HCT116 (cell line): ENCODE results near the gene CASKIN2. TPM values are rescaled to one million over a fixed set of nuclear protein-coding genes. Genes with fewer than 3 reads are reported as not detected.

Source experiments
- ATAC-seq: fragments of 200-7000 bp; cut with Tn5 transposase; 2 replicates; pipeline ENCODE4 v1.9.1; 2020; ENCODE audit warnings: mild to moderate bottlenecking, moderate library complexity
- BruUV-seq: library from RNA; stranded (reverse); fragments of 400-500 nt; replicated peaks from 2 replicates; lab custom pipeline; 2021; lab: Mats Ljungman, UMichigan
- CTCF ChIA-PET: fragments of 300-600 bp; sonication (Branson Sonifier 250); formaldehyde crosslinking; loops from one replicate; lab custom pipeline; 2021; ENCODE audit warnings: antibody characterized with exemption; lab: Charles Lee
- POLR2A ChIA-PET: fragments of 300-600, 350-600 bp; sonication (Branson Sonifier 250); formaldehyde crosslinking; loops from one replicate; lab custom pipeline; 2021; ENCODE audit warnings: antibody characterized with exemption; lab: Charles Lee
- RAD21 ChIA-PET, 2 experiments: fragments of 300-600 bp; sonication (Branson Sonifier 250); formaldehyde crosslinking; loops; one replicate each; lab custom pipeline; 2023; ENCODE audit warnings: low total read pairs in 2 of 2; ENCODE audit not compliant: uncharacterized antibody in 2 of 2, unreplicated experiment in 2 of 2, low non-redundant PET in 1 of 2; lab: Charles Lee
- DNase-seq: peaks from one replicate; pipeline ENCODE4 v3.0.0-alpha.2; 2010; ENCODE audit warnings: low read depth, low spot score
- H2AFZ ChIP-seq: fragments of 200-600 bp; shearing (Covaris generic), sonication (generic); 2 replicates; pipeline ENCODE4 v1.6.1; 2017; ENCODE audit warnings: low read depth, mixed run types, mixed read lengths, antibody characterized with exemption, low read length; ENCODE audit not compliant: poor library complexity, severe bottlenecking
- H3K27ac ChIP-seq: 2 replicates; pipeline ENCODE4 v1.5.1; 2012; ENCODE audit warnings: low read depth, low read length
- H3K27me3 ChIP-seq: fragments of 200-600 bp; sonication (generic); 2 replicates; pipeline ENCODE4 v1.6.1; 2016; ENCODE audit warnings: mixed run types, low read length, mixed read lengths; ENCODE audit not compliant: insufficient read depth
- H3K36me3 ChIP-seq, 2 experiments: fragments of 200-500 bp in 1 of 2; fragments of 200-600 bp in 1 of 2; sonication (Bioruptor generic) in 1 of 2; sonication (generic) in 1 of 2; 2 replicates each; pipeline versions ENCODE4 v1.5.1 to v1.6.1; 2014 to 2016; ENCODE audit warnings: low read length in 2 of 2, inconsistent platforms in 1 of 2, mixed read lengths in 1 of 2, mixed run types in 1 of 2; ENCODE audit not compliant: insufficient read depth in 2 of 2, control insufficient read depth in 1 of 2
- H3K4me1 ChIP-seq, 2 experiments: fragments of 200-600 bp in 1 of 2; sonication (generic) in 1 of 2; 2 replicates each; pipeline versions ENCODE4 v1.5.1 to v1.6.1; 2012 to 2017; ENCODE audit warnings: low read length in 2 of 2, inconsistent platforms in 1 of 2, mild to moderate bottlenecking in 1 of 2, mixed read lengths in 1 of 2, mixed run types in 1 of 2, moderate library complexity in 1 of 2; ENCODE audit not compliant: insufficient read depth in 2 of 2, control insufficient read depth in 1 of 2
- H3K4me2 ChIP-seq: fragments of 200-600 bp; sonication (generic); 2 replicates; pipeline ENCODE4 v1.6.1; 2017; ENCODE audit warnings: mixed run types, low read length, mixed read lengths
- H3K4me3 ChIP-seq, 2 experiments: fragments of 200-600 bp in 1 of 2; sonication (generic) in 1 of 2; replicated peaks in 1 of 2; 2 replicates each; pipeline ENCODE4 v1.5.1; 2011 to 2016; ENCODE audit warnings: low read length in 2 of 2, control low read depth in 1 of 2, low read depth in 1 of 2, mild to moderate bottlenecking in 1 of 2, mixed read lengths in 1 of 2, mixed run types in 1 of 2
- H3K79me2 ChIP-seq: fragments of 200-600 bp; sonication (generic); 2 replicates; pipeline ENCODE4 v1.6.1; 2017; ENCODE audit warnings: mild to moderate bottlenecking, mixed run types, low read length, moderate library complexity, mixed read lengths; ENCODE audit not compliant: insufficient read depth
- H3K9ac ChIP-seq: fragments of 200-600 bp; sonication (generic); 2 replicates; pipeline ENCODE4 v1.6.1; 2016; ENCODE audit warnings: low read length, mixed read lengths
- H3K9me2 ChIP-seq: fragments of 200-600 bp; sonication (generic), shearing (Covaris generic); 2 replicates; pipeline ENCODE4 v1.6.1; 2017; ENCODE audit warnings: mixed run types, mild to moderate bottlenecking, moderate library complexity; ENCODE audit not compliant: insufficient read depth
- H3K9me3 ChIP-seq, 2 experiments: fragments of 200-500 bp in 1 of 2; fragments of 200-600 bp in 1 of 2; sonication (Bioruptor generic) in 1 of 2; sonication (generic) in 1 of 2; 2 replicates each; pipeline ENCODE4 v1.6.1; 2014 to 2017; ENCODE audit warnings: low read length in 2 of 2, mixed read lengths in 2 of 2, inconsistent platforms in 1 of 2, low read depth in 1 of 2, mild to moderate bottlenecking in 1 of 2, mixed run types in 1 of 2, moderate library complexity in 1 of 2; ENCODE audit not compliant: control insufficient read depth in 1 of 2, insufficient read depth in 1 of 2
- H4K20me1 ChIP-seq: fragments of 200-600 bp; sonication (generic), shearing (Covaris generic); 2 replicates; pipeline ENCODE4 v1.6.1; 2017; ENCODE audit warnings: mixed run types, mild to moderate bottlenecking, moderate library complexity; ENCODE audit not compliant: insufficient read depth
- CEBPB ChIP-seq: IDR thresholded peaks from 2 replicates; pipeline ENCODE4 v1.6.1; 2012; ENCODE audit warnings: low read depth
- EZH2 ChIP-seq: fragments of 200-600 bp; sonication (generic); IDR thresholded peaks from 2 replicates; pipeline ENCODE4 v1.6.1; 2017; ENCODE audit warnings: antibody characterized with exemption, mixed run types
- EZH2phosphoT487 ChIP-seq: fragments of 200-600 bp; IDR thresholded peaks from 2 replicates; pipeline ENCODE4 v1.6.1; 2018; ENCODE audit warnings: antibody characterized with exemption, borderline replicate concordance
- RAD21 ChIP-seq: IDR thresholded peaks from 2 replicates; pipeline ENCODE4 v1.6.1; 2012; ENCODE audit warnings: low read depth, mild to moderate bottlenecking
- SRF ChIP-seq: IDR thresholded peaks from 2 replicates; pipeline ENCODE4 v1.6.1; 2012; ENCODE audit warnings: low read depth
- YY1 ChIP-seq: IDR thresholded peaks from 2 replicates; pipeline ENCODE4 v1.6.1; 2011; ENCODE audit warnings: low read length, low read depth, moderate library complexity, mild to moderate bottlenecking; ENCODE audit not compliant: insufficient replicate concordance; ENCODE audit errors: extremely low read depth
- ZBTB33 ChIP-seq: IDR thresholded peaks from 2 replicates; pipeline ENCODE4 v1.6.1; 2011; ENCODE audit warnings: mild to moderate bottlenecking, low read length, moderate library complexity; ENCODE audit not compliant: insufficient replicate concordance; ENCODE audit errors: extremely low read depth
- ZNF274 ChIP-seq: fragments of 200-500 bp; sonication (Bioruptor generic); IDR thresholded peaks from 2 replicates; pipeline ENCODE4 v1.6.1; 2014; ENCODE audit warnings: mild to moderate bottlenecking, low read depth, low read length, inconsistent platforms
- intact Hi-C: fragments of 100-400 bp; cut with micrococcal nuclease; formaldehyde crosslinking; loops from 2 replicates; pipeline ENCODE4 v1.10.0; 2022
- total RNA-seq: library from RNA; stranded (reverse); gene quantifications from one replicate; pipeline ENCODE4 v1.2.1, GENCODE V29; 2021; ENCODE audit not compliant: unreplicated experiment

CASKIN2 gene
- total RNA-seq, 1 experiment from 2014 or later = 38.4 TPM

GRCh38 chr17:75535871-75536270, 20.5 kb upstream of the CASKIN2 start:
- Histone ChIP-seq H3K9me3 (no peaks in the 10 kb centered on the region), H3K27me3 (no peaks in the 10 kb centered on the region), H3K9ac (no peak overlapping the region), H3K36me3 (peaks cover 0 to 11% of the 10 kb centered on the region in 2 experiments; a peak in 1 of 4 replicates), H3K4me3 (no peak overlapping the region), H3K9me2 (no peaks in the 10 kb centered on the region), H3K27ac (no peak overlapping the region), H3K79me2 (peaks cover 88% of the 10 kb centered on the region), H3K4me1 (peaks cover 27 to 56% of the 10 kb centered on the region in 2 experiments), H2AFZ (no peak overlapping the region)
- ChIA-PET CTCF (interaction anchor here (1.5 kb wide), 1 partner anchor 10 kb away, joined by 3 read pairs; the partner anchor contains the start of gene LLGL2), POLR2A (interaction anchor here (1.4 kb wide), 1 partner anchor 9 kb away, joined by 5 read pairs; no protein-coding TSS in a partner anchor)
- no TSS peak for BruUV-seq
- intact Hi-C loops = no loop called here
- TF ChIP-seq YY1 (no peak), CEBPB (no peak), SRF (no peak), EZH2phosphoT487 (no peak), EZH2 (no peak), ZNF274 (no peak), ZBTB33 (no peak), RAD21 (no peak)
- TF ChIP-seq, all 23 proteins: peak for 0
- RAD21 ChIA-PET = no interaction called here
- ATAC-seq (no peak), DNase-seq (no peak)
- Histone ChIP-seq H4K20me1 (no peaks in the 10 kb centered on the region), H3K4me2 (no peak overlapping the region)
